SU-DHL-6 (cell line): ENCODE data around the gene RETN.

Experiments
- H2AFZ ChIP-seq: fragments of 200-600 bp; sonication (generic); 2 replicates; pipeline ENCODE4 v1.6.1; 2014; ENCODE audit warnings: low read depth, mild to moderate bottlenecking, moderate library complexity, mixed read lengths, antibody characterized with exemption, low read length; ENCODE audit not compliant: severe bottlenecking
- H3F3A ChIP-seq: fragments of 200-600 bp; shearing (Covaris generic); 2 replicates; pipeline ENCODE4 v1.6.0; 2016; ENCODE audit warnings: antibody characterized with exemption, mild to moderate bottlenecking; ENCODE audit not compliant: insufficient read depth
- H3K27ac ChIP-seq: fragments of 200-600 bp; sonication (generic); 2 replicates; pipeline ENCODE4 v1.5.1; 2016; ENCODE audit warnings: low read depth, mild to moderate bottlenecking, low read length, moderate library complexity, mixed read lengths
- H3K27me3 ChIP-seq: fragments of 200-600 bp; sonication (generic), shearing (Covaris generic); 2 replicates; pipeline ENCODE4 v1.6.0; 2014; ENCODE audit warnings: mild to moderate bottlenecking, low read length
- H3K36me3 ChIP-seq: fragments of 200-600 bp; sonication (generic); 2 replicates; pipeline ENCODE4 v1.6.1; 2014; ENCODE audit warnings: mild to moderate bottlenecking, low read length, mixed read lengths
- H3K4me2 ChIP-seq: fragments of 300-600, 200-600 bp; shearing (Covaris generic), sonication (generic); 2 replicates; pipeline ENCODE4 v1.6.0; 2014; ENCODE audit warnings: low read length, low read depth, mild to moderate bottlenecking; ENCODE audit not compliant: poor library complexity, severe bottlenecking
- H3K4me3 ChIP-seq: fragments of 200-600 bp; sonication (generic); 2 replicates; pipeline ENCODE4 v1.5.1; 2014; ENCODE audit warnings: antibody characterized with exemption, low read length, mild to moderate bottlenecking, mixed read lengths; ENCODE audit not compliant: insufficient read depth, poor library complexity, severe bottlenecking
- H3K79me2 ChIP-seq: fragments of 200-600 bp; sonication (generic); 2 replicates; pipeline ENCODE4 v1.6.1; 2014; ENCODE audit warnings: mild to moderate bottlenecking, low read length, moderate library complexity; ENCODE audit not compliant: insufficient read depth
- H3K9ac ChIP-seq: fragments of 200-600 bp; sonication (generic); 2 replicates; pipeline ENCODE4 v1.7.0; 2014; ENCODE audit warnings: mild to moderate bottlenecking, low read length
- H3K9me2 ChIP-seq: fragments of 200-600 bp; sonication (generic); replicated peaks from 2 replicates; pipeline ENCODE4 v1.6.1; 2014; ENCODE audit warnings: low read length; ENCODE audit not compliant: insufficient read depth
- H3K9me3 ChIP-seq: fragments of 200-600 bp; sonication (generic); 2 replicates; pipeline ENCODE4 v1.6.1; 2014; ENCODE audit warnings: low read length, mixed read lengths; ENCODE audit not compliant: insufficient read depth
- H4K20me1 ChIP-seq: fragments of 200-600 bp; sonication (generic); 2 replicates; pipeline ENCODE4 v1.6.1; 2014; ENCODE audit warnings: low read depth, mild to moderate bottlenecking, antibody characterized with exemption, low read length, moderate library complexity, mixed read lengths
- EZH2phosphoT487 ChIP-seq: fragments of 200-600 bp; sonication (generic), shearing (Covaris generic); conservative IDR thresholded peaks from 2 replicates; pipeline ENCODE4 v1.6.1; 2018; ENCODE audit warnings: mild to moderate bottlenecking, antibody characterized with exemption, low read length, moderate library complexity, mixed read lengths
- TF ChIP-seq, protein P1 (sequence below): fragments of 200-600 bp; sonication (generic); IDR thresholded peaks from one replicate; pipeline ENCODE4 v1.5.1; 2017; ENCODE audit warnings: antibody characterized with exemption, mild to moderate bottlenecking, low read length, moderate library complexity; ENCODE audit not compliant: insufficient read depth, poor library complexity, severe bottlenecking

Gene RETN

GRCh38 chr19:7629347-7630054 is 39.3 kb upstream of the RETN start, which contains the start of the genes PET100 and XAB2:
Gene PET100, plus strand, starts transcription at chr19:7629793. Its CDS starts 41 bp downstream, at chr19:7629834.
Gene XAB2, minus strand, starts transcription at chr19:7629545. Its CDS starts 18 bp downstream, at chr19:7629527.
- H3K27ac ChIP-seq, result no peak within 1 kb of the TSS
- no peaks in the 10 kb centered on the region for H4K20me1 ChIP-seq
- H2AFZ ChIP-seq, result peak within 1 kb of the TSS; percentile 40
- H3K9me3 ChIP-seq, result no peaks in the 10 kb centered on the region
- H3K79me2 ChIP-seq, result peaks cover 42% of the 10 kb centered on the region
- H3K27me3 ChIP-seq, result no peaks in the 10 kb centered on the region
- no peaks in the 10 kb centered on the region for H3F3A ChIP-seq
- peak within 1 kb of the TSS; percentile 98 for H3K4me3 ChIP-seq
- peak within 1 kb of the TSS; percentile 91 for H3K9ac ChIP-seq
- no peaks in the 10 kb centered on the region for H3K9me2 ChIP-seq
- no peaks in the 10 kb centered on the region for H3K36me3 ChIP-seq
- peak within 1 kb of the TSS; percentile 97 for H3K4me2 ChIP-seq
- no peak for TF ChIP-seq EZH2phosphoT487
- TF ChIP-seq, protein P1, sequence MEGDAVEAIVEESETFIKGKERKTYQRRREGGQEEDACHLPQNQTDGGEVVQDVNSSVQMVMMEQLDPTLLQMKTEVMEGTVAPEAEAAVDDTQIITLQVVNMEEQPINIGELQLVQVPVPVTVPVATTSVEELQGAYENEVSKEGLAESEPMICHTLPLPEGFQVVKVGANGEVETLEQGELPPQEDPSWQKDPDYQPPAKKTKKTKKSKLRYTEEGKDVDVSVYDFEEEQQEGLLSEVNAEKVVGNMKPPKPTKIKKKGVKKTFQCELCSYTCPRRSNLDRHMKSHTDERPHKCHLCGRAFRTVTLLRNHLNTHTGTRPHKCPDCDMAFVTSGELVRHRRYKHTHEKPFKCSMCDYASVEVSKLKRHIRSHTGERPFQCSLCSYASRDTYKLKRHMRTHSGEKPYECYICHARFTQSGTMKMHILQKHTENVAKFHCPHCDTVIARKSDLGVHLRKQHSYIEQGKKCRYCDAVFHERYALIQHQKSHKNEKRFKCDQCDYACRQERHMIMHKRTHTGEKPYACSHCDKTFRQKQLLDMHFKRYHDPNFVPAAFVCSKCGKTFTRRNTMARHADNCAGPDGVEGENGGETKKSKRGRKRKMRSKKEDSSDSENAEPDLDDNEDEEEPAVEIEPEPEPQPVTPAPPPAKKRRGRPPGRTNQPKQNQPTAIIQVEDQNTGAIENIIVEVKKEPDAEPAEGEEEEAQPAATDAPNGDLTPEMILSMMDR, result no peak

- H3K4me3 ChIP-seq, result no peak overlapping the region
- no peak for TF ChIP-seq EZH2phosphoT487
- TF ChIP-seq, protein P1, result no peak
- peaks cover 39% of the 10 kb centered on the region for H3K79me2 ChIP-seq
- H3K9me2 ChIP-seq, result no peaks in the 10 kb centered on the region
- H3K27me3 ChIP-seq, result no peaks in the 10 kb centered on the region
- H3K9me3 ChIP-seq, result no peaks in the 10 kb centered on the region
- H3K27ac ChIP-seq, result no peak overlapping the region
- no peak overlapping the region for H3K9ac ChIP-seq
- H3K4me2 ChIP-seq, result no peak overlapping the region
- no peaks in the 10 kb centered on the region for H3K36me3 ChIP-seq
- H4K20me1 ChIP-seq, result no peaks in the 10 kb centered on the region
- H2AFZ ChIP-seq, result no peak overlapping the region
- H3F3A ChIP-seq, result no peaks in the 10 kb centered on the region
Observed at GRCh38 chr19:7631577-7631976, 37.3 kb upstream of the RETN start.

GRCh38 chr19:7632340-7633203 is 36.3 kb upstream of the RETN start:
- Histone ChIP-seq H3K9me3 (no peaks in the 10 kb centered on the region), H3K9me2 (no peaks in the 10 kb centered on the region), H2AFZ (no peak overlapping the region), H3K79me2 (peaks cover 35% of the 10 kb centered on the region), H4K20me1 (no peaks in the 10 kb centered on the region), H3K4me2 (no peak overlapping the region), H3K27me3 (no peaks in the 10 kb centered on the region), H3F3A (no peaks in the 10 kb centered on the region), H3K4me3 (no peak overlapping the region), H3K36me3 (no peaks in the 10 kb centered on the region), H3K27ac (no peak overlapping the region), H3K9ac (no peak overlapping the region)
- TF ChIP-seq, protein P1, result no peak
- no peak for TF ChIP-seq EZH2phosphoT487
